Prostate gland (tissue), 2 donors: ENCODE measurements around the gene ANXA4.

Experiments
- POLR2A ChIP-seq: fragments of 450-650 bp; IDR thresholded peaks from one replicate; pipeline ENCODE4 v1.6.1; 2016; ENCODE audit warnings: antibody characterized with exemption, mild to moderate bottlenecking
- POLR2AphosphoS5 ChIP-seq: sonication (generic); formaldehyde crosslinking; IDR thresholded peaks from one replicate; pipeline ENCODE4 v1.6.1; 2017; ENCODE audit warnings: antibody characterized with exemption
- TF ChIP-seq, protein P1 (sequence below), 4 experiments: fragments of 200-600 bp in 2 of 4; fragments of 450-650 bp in 2 of 4; sonication (generic) in 2 of 4; IDR thresholded peaks; 1 replicate in 3 of 4; 2 replicates in 1 of 4; pipeline ENCODE4 v1.5.1; 2016 to 2019; ENCODE audit warnings: antibody characterized with exemption in 4 of 4, mild to moderate bottlenecking in 2 of 4, moderate library complexity in 2 of 4

DNA sequence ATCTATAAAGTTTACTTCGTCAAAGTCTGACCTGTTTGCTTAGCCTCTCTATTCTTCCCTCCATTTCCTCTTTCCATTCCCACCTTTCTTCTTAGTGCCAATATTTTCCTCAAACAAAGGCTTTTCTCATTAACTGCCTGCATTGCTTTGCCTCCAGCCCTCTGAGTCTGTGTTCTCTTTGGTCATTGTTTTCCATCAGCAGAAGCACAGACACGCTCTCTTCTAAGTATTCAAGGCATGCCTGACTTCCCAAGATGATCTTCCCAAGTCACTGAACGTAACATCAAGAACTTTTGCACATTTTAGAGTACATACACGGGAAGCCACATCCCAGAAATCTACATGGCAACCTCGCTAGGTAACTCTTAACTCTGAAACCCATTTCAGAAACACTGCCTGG, 32.6 kb upstream of the ANXA4 start:
- TF ChIP-seq, protein P1, sequence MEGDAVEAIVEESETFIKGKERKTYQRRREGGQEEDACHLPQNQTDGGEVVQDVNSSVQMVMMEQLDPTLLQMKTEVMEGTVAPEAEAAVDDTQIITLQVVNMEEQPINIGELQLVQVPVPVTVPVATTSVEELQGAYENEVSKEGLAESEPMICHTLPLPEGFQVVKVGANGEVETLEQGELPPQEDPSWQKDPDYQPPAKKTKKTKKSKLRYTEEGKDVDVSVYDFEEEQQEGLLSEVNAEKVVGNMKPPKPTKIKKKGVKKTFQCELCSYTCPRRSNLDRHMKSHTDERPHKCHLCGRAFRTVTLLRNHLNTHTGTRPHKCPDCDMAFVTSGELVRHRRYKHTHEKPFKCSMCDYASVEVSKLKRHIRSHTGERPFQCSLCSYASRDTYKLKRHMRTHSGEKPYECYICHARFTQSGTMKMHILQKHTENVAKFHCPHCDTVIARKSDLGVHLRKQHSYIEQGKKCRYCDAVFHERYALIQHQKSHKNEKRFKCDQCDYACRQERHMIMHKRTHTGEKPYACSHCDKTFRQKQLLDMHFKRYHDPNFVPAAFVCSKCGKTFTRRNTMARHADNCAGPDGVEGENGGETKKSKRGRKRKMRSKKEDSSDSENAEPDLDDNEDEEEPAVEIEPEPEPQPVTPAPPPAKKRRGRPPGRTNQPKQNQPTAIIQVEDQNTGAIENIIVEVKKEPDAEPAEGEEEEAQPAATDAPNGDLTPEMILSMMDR (IDR thresholded peaks at IDR 0.05), result no peak
- TF ChIP-seq POLR2A, result no peak
- no peak for TF ChIP-seq POLR2AphosphoS5
